GM18508 (cell line): ENCODE measurements around the gene BOC.
"Not testable (repeated sequence)": the region's sequence is repeated elsewhere in the genome, so short reads cannot be mapped to it uniquely, and the experiment has no call there.

ENCODE experiments used
- ATAC-seq: cut with Tn5 transposase; IDR thresholded peaks from one replicate; pipeline ENCODE4 v1.9.1; 2021; ENCODE audit warnings: moderate number of reproducible peaks; ENCODE audit not compliant: insufficient read depth, unreplicated experiment

The BOC gene

DNA sequence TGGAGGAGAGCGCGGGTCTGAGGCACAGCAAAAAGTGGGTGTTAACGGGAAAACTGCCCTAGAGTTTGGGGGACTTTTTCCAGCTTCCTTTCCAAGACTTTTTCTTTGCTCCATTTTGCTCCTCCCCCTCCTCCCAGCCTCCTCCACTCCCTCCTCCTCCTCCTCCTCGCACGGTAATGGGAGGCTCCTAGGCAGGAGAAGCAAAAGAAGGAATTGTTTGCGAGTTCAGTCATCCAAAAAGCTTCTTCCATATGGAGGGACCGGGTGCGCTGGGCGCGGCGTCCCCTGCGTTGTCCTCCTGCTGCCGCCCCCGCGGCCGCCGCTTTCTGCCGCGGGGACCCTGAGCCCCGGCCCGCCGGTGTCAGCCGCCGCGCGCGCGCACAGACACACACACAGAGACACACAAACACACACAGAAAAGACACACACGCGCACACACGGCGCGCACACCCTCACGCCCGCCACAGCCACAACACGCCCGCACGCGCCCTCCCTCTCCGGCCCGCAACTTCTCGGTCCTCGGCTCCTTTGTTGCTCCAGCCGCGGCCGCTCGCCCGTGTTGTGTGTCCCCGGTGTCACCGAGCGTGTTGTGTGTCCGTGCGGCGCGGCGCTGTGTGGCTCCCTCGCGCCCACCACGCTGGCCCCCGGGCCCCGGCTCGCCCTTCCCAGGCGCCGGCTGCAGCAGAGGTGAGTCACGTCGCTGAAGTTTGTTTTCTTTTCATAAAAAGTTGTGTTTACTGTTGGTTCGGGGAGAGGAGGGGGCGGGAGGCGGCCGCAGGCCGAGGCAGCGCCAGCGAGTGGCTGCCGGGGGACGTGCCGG, at the start of gene BOC:
Gene BOC, plus strand, starts transcription at position 228 of the 820 bp plus-strand sequence. CDS start 38,246 bp downstream, outside the sequence.
- ATAC-seq = no peak

GRCh38 chr3:113161661-113162060, 49.7 kb upstream of the BOC start:
- no peak for ATAC-seq

DNA sequence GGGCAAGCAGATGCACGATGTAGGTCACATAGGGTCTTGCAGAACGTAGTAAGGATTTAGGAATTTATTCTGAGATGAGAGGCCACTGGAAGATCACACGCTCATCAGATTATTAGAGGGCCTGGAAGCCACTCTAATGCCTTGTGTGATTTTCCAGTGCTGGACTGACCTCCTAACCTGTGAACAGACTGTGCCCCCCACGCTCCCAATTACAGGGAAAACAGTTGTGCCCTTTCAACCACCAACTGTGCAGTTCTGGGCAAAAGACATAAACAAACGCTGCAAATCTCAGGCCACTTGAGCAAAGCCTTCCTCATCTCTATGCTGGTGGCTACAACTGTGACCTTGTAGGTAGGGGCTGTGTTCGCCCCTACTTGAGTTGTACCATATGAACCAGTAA, 48.2 kb upstream of the BOC start:
- no peak for ATAC-seq

GRCh38 chr3:113165841-113166240, 45.5 kb upstream of the BOC start:
- ATAC-seq = no peak

DNA sequence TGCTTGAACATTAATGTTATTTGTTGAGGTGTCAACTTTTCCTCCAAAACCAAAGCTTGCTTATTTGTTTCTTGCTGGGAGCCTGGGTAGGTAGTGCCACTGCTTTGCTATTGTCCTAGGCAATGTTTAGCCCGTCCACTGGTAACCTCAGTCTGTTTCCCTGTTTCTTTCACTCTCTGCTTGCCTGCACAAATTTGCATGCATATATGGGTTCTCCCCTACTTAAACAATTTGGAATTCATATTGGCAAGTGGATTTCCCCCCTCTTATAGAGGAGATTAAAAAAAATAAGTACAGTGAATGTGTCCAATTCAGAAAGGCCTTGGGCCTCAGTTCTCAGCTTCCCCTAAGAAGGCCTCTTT, 45.0 kb upstream of the BOC start:
- ATAC-seq = no peak

DNA sequence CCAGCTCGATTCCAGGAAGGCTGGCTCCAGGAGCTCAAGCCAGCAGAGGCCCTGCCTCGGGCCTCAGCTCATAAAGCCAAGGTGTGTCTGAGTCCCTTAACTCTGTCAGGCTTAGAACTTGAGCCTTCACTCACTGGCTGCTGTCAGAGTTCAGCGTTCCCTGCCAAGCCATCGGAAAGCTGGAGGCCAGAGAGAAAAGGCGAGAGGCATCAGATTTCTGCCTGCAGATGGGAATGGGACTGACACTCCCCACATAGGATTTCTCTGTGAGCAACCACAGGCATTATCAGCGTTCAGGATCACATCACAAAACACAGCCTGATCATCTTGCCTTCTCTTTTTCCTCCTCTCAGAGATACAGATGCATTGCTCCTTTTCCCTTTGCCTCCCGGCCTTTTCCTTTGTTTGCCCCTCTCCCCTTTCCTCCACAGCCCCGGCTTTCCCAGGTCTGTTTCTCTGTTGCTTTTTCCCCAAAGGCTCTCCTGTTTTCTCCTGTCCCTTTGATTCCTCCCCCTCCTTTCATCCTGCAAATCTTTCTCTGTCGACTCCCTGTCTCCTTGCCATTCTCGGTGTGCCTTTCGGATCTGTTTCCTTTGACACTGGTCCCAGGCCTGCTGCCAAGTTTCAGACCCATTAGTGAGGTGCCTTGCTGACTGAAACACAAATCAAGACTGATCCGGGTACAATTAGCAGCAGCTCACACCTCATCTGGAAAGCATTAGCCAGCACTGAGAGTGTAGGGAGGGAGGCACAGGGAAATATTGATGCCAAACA, 44.5 kb upstream of the BOC start:
- ATAC-seq = no peak

DNA sequence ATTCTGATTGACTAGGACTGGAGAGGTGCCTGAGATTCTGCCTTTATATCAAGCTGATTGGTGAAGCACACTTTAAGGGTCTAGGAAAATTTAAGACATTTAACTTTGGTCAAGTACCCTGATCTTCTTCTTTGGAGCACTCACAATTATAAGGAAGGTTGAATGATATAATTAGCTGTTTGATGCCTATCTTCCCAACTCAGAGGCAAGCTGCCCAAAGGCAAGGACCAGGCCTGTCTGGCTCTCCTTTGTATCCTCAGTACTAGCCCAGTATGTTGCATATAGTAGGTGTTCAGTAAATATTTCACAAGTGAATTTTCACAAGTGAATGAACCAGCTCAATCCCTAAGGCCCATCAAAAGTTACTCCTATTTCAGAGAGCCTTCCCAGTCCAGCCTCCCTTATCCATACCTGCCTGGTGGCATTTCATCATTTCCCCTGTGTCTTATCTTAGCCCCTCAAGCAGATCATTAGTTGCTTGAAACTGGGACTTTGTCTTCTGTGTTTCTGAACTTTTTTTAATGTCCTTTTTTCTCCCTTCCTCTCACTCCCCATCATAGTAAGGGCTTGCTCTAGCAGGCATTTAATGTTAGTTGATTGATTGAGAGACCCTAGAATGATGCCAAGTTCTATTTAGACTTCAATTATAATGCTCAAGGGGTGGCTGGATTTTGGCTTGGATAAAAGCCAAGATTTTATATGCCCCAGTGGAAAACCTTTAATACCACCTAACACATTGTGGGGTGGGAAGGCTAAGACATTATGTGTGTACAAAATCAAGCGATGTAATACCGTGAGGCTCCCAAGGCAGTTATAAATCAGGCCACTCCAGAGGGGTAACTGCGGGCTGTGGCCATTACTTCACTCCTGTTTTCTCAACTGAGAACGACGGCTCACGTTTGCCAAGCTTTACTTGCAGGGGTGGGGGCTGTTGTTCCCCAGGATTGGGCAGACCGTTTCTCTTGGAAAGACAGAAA, 43.2 kb upstream of the BOC start:
- no peak for ATAC-seq

- no peak for ATAC-seq
Observed at GRCh38 chr3:113169891-113170452, 41.4 kb upstream of the BOC start.

- no peak for ATAC-seq
Observed at GRCh38 chr3:113170771-113171170, 40.6 kb upstream of the BOC start.

DNA sequence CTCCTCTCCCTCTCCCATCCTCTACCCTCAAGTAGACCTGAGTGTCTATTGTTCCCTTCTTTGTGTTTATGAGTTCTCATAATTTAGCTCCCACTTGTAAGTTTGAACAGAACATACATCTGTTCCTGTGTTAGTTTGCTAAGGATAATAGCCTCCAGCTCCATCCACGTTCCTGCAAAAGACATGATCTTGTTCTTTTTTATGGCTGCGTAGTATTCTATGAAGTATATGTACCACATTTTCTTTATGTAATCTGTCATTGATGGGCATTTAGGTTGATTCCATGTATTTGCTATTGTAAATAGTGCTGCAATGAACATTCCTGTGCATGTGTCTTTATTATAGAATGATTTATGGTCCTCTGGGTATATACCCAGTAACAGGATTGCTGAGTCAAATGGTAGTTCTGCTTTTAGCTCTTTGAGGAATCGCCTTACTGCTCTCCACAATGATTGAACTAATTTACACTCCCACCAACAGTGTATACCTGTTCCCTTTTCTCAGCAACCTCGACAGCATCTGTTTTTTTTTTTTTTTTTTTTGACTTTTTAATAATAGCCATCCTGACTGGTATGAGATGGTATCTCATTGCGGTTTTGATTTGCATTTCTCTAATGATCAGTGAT, 39.6 kb upstream of the BOC start:
- ATAC-seq = not testable (repeated sequence)

DNA sequence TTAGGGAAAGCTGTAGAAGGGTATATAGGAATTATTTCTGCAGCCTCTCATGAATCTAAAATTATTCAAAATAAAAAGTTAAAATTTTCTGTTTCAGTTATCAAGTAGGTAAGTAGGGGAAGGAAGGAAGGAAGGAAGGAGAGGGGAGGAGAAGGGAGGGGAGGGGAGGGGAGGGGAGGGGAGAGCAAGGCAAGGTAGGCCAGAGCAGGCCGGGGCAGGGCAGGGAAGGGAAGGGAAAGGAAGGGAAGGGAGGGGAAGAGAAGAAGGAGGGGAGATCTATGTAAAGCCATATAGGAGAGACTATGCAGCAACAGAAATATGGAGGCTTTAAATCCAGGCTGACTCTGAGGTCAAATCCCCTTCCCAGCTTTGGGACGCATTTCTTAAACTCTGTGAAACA, 38.3 kb upstream of the BOC start:
- ATAC-seq = no peak

GRCh38 chr3:113174304-113174703, 37.1 kb upstream of the BOC start:
- no peak for ATAC-seq

DNA sequence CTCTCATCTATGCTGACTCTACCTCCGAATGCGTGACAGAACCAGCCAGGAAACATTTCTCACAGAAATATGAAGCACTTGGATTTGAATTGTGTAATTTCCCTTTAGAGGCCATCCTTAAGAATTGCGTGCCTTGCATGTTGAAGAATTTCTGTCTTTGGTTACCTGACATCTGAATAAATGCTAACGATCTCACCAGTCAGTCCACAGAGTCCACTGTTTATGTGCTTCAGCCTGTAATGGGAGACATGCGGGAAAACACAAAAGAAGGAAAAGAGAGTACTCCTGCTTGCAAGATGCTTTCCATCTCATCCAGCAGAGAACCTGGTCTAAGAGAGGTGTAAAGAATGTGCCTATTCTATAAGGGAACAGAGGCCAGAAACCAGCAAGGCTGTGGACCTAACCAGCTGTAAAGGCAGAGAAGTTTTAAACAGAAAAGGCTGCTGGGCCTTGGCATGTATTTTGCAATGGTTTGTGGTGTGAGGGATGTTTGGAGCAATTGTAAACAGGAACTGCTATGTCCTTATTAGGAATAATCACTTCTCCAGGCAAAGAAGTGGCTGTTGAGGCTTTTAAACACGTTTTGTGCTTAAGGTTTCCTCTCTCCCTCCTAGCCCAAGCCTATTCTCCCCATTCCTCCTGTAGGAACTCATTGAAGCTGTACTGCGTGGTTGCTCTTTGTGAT, 36.4 kb upstream of the BOC start:
- no peak for ATAC-seq

DNA sequence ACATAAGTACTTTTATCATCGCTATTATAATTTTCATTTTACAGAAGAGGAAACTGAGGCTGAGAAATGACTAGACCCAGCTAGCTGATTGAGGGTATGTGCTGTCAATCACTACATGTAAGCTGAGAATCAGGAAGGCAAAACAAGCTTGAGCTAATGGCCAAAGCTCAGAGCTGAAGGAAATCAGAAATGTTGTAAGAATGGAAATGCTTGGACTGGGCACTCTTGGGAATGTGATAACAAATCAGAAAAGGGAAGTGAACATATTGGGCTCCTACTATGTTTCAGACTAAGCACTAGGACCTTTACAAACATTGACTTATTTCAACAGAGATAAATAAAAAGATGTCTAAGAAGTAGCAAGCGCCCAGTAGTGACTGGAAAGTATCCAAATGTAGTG, 33.8 kb upstream of the BOC start:
- no peak for ATAC-seq

- no peak for ATAC-seq
Observed at GRCh38 chr3:113179235-113179824, 32.0 kb upstream of the BOC start.

DNA sequence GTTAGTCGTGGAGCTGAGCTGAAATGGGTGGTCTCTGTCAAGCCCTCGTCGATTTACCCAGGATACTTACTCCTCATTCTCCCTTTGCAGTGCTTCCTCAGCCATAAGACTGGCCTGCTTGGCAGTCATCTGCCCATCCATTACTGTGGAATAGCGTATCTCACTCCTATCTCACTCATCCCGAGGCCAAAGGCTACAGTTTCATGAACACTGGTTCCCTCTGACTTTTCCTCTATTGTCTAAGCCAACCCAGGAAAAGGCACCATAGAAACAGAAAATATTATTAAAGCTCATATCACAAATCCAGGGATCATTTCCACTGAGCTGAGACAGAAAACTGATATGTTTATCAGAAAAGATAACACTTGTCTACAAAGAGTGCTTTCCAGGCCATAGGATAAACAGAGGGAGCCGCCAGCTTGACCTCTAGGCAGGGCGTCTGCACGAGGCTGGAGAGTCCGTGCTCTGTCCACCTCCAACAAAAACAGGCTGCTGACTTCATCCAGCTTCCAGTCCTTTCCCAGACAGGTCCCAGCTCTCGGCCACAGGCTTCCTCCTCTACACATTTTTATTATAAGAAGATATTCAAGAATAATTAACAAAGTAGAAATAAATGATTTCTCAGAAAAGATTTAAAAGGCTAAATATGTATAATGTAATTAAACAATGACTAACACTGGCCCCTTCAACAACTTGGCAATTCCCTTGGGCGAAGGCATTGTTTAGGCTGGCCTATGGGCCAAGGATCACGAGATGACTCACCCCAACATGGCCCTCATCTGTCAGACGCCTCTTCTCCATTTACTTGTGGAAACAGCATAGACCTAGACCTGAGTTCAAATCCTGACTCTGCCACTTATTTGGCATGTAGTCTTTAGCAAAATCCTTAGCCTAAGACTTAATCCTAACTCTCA, 27.4 kb upstream of the BOC start:
- no peak for ATAC-seq

DNA sequence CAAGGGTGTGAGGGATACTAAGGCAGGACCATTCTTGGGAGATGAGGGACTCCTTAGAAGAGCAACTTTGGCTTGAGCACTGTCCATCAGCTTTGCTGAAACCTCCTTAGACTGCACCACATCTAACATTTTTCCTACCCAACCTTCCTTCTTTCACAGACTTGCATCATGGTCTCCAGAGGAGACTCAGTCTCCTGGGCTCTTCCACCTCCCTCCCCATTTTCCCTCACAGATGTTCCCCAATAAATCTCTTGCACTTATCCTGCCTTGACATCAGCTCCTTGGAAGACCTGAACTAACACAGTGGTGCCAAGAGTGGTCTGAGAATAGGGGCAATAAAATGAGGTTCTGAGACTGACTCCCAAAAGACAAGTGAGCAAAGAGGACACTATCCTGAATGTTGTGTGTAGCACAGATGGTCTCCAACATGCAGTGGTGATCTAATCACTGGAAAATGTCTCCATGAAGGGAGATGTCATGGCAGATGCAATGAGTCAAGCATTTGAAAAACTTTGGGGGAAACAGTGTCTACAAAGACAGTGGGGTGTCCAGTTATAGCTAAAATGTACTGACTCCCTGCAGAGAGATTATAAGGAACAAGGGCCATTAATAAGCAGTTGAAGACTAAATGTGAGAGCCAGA, 26.0 kb upstream of the BOC start:
- no peak for ATAC-seq
